Erythroblast (primary cell): ENCODE data around the gene PSORS1C1.

ENCODE experiments used
- GATA1 ChIP-seq: IDR thresholded peaks from 2 replicates; pipeline ENCODE4 v1.6.1; 2011; ENCODE audit warnings: low read depth, mild to moderate bottlenecking, control low read depth, low read length, moderate library complexity
- POLR2A ChIP-seq: IDR thresholded peaks from 2 replicates; pipeline ENCODE4 v1.6.1; 2011; ENCODE audit warnings: mild to moderate bottlenecking, low read length

- TF ChIP-seq POLR2A (no peak), GATA1 (no peak)
Measured at GRCh38 chr6:31138982-31139381, 24.4 kb downstream of the PSORS1C1 start, which contains the start of gene PSORS1C2.
